Neural cell (in vitro differentiated cells): ENCODE data around the gene HOXC6.

Source experiments
- CTCF ChIP-seq: fragments of 450-650 bp; IDR thresholded peaks from 2 replicates; pipeline ENCODE4 v1.5.1; 2014; ENCODE audit warnings: antibody characterized with exemption, mild to moderate bottlenecking, moderate library complexity; ENCODE audit not compliant: poor library complexity, severe bottlenecking
- EP300 ChIP-seq: fragments of 450-650 bp; conservative IDR thresholded peaks from 2 replicates; pipeline ENCODE4 v1.6.1; 2014; ENCODE audit warnings: antibody characterized with exemption, mild to moderate bottlenecking, moderate library complexity; ENCODE audit not compliant: poor library complexity, severe bottlenecking
- EZH2 ChIP-seq: fragments of 200-600, 300-800 bp; shearing (Covaris generic), sonication (generic); IDR thresholded peaks from 2 replicates; pipeline ENCODE4 v1.6.1; 2014; ENCODE audit warnings: antibody characterized with exemption, low read length, borderline replicate concordance, mild to moderate bottlenecking; ENCODE audit not compliant: insufficient read depth, poor library complexity, severe bottlenecking
- MXI1 ChIP-seq: fragments of 450-650 bp; conservative IDR thresholded peaks from 2 replicates; pipeline ENCODE4 v1.6.1; 2014; ENCODE audit warnings: antibody characterized with exemption, mild to moderate bottlenecking; ENCODE audit not compliant: poor library complexity, severe bottlenecking
- POLR2AphosphoS5 ChIP-seq: IDR thresholded peaks from 2 replicates; pipeline ENCODE4 v1.6.1; 2012
- RAD21 ChIP-seq: fragments of 450-650 bp; conservative IDR thresholded peaks from 2 replicates; pipeline ENCODE4 v1.6.1; 2014; ENCODE audit warnings: antibody characterized with exemption, mild to moderate bottlenecking, moderate library complexity
- SMC3 ChIP-seq: fragments of 450-650 bp; conservative IDR thresholded peaks from 2 replicates; pipeline ENCODE4 v1.6.1; 2014; ENCODE audit warnings: antibody characterized with exemption, mild to moderate bottlenecking, moderate library complexity; ENCODE audit not compliant: poor library complexity
- TAF1 ChIP-seq: IDR thresholded peaks from 2 replicates; pipeline ENCODE4 v1.6.1; 2012; ENCODE audit warnings: low read depth
- TF ChIP-seq, protein P1 (sequence below): IDR thresholded peaks from 2 replicates; pipeline ENCODE4 v1.6.1; 2012; ENCODE audit warnings: borderline replicate concordance

GRCh38 chr12:54032627-54033100 lies 4.4 kb downstream of the HOXC6 start, which contains the start of gene HOXC5:
- TF ChIP-seq CTCF (peak; percentile 75), EZH2 (peak; percentile 15), POLR2AphosphoS5 (no peak), TAF1 (no peak), RAD21 (peak; percentile 73), MXI1 (no peak), EP300 (no peak), SMC3 (peak; percentile 79)
- TF ChIP-seq, protein P1, sequence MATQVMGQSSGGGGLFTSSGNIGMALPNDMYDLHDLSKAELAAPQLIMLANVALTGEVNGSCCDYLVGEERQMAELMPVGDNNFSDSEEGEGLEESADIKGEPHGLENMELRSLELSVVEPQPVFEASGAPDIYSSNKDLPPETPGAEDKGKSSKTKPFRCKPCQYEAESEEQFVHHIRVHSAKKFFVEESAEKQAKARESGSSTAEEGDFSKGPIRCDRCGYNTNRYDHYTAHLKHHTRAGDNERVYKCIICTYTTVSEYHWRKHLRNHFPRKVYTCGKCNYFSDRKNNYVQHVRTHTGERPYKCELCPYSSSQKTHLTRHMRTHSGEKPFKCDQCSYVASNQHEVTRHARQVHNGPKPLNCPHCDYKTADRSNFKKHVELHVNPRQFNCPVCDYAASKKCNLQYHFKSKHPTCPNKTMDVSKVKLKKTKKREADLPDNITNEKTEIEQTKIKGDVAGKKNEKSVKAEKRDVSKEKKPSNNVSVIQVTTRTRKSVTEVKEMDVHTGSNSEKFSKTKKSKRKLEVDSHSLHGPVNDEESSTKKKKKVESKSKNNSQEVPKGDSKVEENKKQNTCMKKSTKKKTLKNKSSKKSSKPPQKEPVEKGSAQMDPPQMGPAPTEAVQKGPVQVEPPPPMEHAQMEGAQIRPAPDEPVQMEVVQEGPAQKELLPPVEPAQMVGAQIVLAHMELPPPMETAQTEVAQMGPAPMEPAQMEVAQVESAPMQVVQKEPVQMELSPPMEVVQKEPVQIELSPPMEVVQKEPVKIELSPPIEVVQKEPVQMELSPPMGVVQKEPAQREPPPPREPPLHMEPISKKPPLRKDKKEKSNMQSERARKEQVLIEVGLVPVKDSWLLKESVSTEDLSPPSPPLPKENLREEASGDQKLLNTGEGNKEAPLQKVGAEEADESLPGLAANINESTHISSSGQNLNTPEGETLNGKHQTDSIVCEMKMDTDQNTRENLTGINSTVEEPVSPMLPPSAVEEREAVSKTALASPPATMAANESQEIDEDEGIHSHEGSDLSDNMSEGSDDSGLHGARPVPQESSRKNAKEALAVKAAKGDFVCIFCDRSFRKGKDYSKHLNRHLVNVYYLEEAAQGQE, result no peak
